Astrocyte of the cerebellum (primary cell): Measurements from ENCODE around the gene PROSER2.
A peak's percentile ranks its signal among the peaks of the same experiment; 100 is the strongest.

Experiments
- DNase-seq: peaks from one replicate; pipeline ENCODE4 v3.0.0-alpha.2; 2011; ENCODE audit warnings: low read depth
- H3K4me3 ChIP-seq: 2 replicates; pipeline ENCODE4 v1.5.1; 2011; ENCODE audit warnings: mild to moderate bottlenecking, low read depth, low read length, moderate library complexity
- CTCF ChIP-seq: IDR thresholded peaks from 2 replicates; pipeline ENCODE4 v1.5.1; 2012; ENCODE audit warnings: low read length, low read depth, moderate library complexity, mild to moderate bottlenecking; ENCODE audit errors: missing control alignments
- in situ Hi-C: cut with HindIII; loops from 2 replicates; pipeline ENCODE4 v1.10.0; 2017; ENCODE audit warnings: low sequenced_read_pairs

PROSER2 gene

DNA sequence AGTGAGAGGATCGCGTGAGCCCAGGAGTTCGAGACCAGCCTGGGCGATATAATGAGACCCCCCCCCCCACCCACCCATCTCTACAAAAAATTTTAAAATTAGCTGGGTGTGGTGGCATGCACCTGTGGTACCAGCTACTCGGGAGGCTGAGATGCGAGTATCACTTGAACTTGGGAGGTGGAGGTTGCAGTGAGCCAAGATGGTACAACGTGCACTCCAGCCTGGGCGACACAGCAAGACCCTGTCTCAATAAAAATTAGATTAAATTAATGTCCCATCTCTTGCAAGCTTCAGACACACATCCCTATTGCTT, 391 bp upstream of the PROSER2 start:
- peak overlapping the region; percentile 65 for H3K4me3 ChIP-seq
- no peak for TF ChIP-seq CTCF
- in situ Hi-C loops = loop anchor here (5.0 kb wide), 1 partner anchor 50 kb away; no protein-coding TSS in a partner anchor
- no peak for DNase-seq

DNA sequence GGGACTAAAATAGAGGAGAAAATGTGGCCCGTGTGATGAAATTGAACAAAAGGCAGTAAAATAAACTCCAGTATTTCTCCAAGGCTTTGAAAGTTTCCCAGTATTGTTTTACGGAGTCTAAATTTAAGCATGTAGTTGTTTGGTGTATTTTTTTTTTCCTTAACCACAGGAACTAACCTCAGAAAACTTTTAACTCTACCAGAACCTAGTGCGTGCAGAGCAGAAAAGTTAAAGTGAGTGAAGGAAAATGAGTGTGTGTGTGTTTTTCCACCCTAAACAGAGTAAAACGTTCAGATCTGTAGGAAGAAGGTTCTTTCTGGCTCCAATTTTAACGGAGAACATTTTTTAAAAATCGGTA, 812 bp downstream of the PROSER2 start:
- DNase-seq = no peak
- H3K4me3 ChIP-seq = peak overlapping the region; percentile 65
- TF ChIP-seq CTCF = no peak
- in situ Hi-C loops = loop anchor here (5.0 kb wide), 1 partner anchor 48 kb away; no protein-coding TSS in a partner anchor

- in situ Hi-C loops = loop anchor here (5.0 kb wide), 1 partner anchor 48 kb away; no protein-coding TSS in a partner anchor
- no peak for DNase-seq
- no peak for TF ChIP-seq CTCF
- peak overlapping the region; percentile 65 for H3K4me3 ChIP-seq
These were observed 1.2 kb downstream of the PROSER2 start for GRCh38 chr10:11824376-11824775.

GRCh38 chr10:11824825-11825224, 1.7 kb downstream of the PROSER2 start:
- H3K4me3 ChIP-seq = no peak overlapping the region

GRCh38 chr10:11825796-11826414, 2.7 kb downstream of the PROSER2 start:
- TF ChIP-seq CTCF = no peak
- H3K4me3 ChIP-seq = no peak overlapping the region
- in situ Hi-C loops = loop anchor here (5.0 kb wide), 1 partner anchor 44 kb away; no protein-coding TSS in a partner anchor
- DNase-seq = no peak

More at GRCh38 chr10:11824825-11825224, 1.7 kb downstream of the PROSER2 start:
- TF ChIP-seq CTCF = no peak
- DNase-seq = no peak
- in situ Hi-C loops = loop anchor here (5.0 kb wide), 2 partner anchors 43 to 47 kb away; no protein-coding TSS in a partner anchor

GRCh38 chr10:11827006-11827405, 3.9 kb downstream of the PROSER2 start:
- H3K4me3 ChIP-seq = no peak overlapping the region

More at GRCh38 chr10:11827006-11827405, 3.9 kb downstream of the PROSER2 start:
- TF ChIP-seq CTCF = no peak
- in situ Hi-C loops = loop anchor here (5.0 kb wide), 1 partner anchor 45 kb away; no protein-coding TSS in a partner anchor
- DNase-seq = no peak
